ENCODE results near the gene SERPINA7.
"Not testable (repeated sequence)": the region's sequence is repeated elsewhere in the genome, so short reads cannot be mapped to it uniquely, and the experiment has no call there.

The SERPINA7 gene

DNA sequence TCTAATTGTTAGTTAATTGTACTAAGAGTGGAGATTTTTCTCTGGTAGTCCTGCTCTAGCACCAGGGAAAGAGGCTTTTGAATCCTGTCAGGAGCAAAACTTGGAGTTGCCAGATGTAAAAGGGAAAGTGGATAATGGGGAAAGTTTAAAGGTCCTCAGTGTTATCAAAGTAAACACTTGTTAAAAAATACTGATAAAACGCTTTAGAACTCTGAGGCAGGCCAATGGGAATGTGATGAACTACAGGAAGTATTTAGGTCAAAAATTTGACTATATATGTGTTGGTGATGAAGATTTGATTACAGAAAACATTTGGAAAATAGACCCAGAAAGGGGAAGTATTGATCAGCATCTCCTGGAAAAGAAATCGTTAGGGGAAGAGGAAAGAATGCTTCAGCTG is 32.8 kb downstream of the SERPINA7 start:
- H3K27ac ChIP-seq, result no peak overlapping the region
- H3K4me3 ChIP-seq, result no peak overlapping the region
- TF ChIP-seq, protein P1, sequence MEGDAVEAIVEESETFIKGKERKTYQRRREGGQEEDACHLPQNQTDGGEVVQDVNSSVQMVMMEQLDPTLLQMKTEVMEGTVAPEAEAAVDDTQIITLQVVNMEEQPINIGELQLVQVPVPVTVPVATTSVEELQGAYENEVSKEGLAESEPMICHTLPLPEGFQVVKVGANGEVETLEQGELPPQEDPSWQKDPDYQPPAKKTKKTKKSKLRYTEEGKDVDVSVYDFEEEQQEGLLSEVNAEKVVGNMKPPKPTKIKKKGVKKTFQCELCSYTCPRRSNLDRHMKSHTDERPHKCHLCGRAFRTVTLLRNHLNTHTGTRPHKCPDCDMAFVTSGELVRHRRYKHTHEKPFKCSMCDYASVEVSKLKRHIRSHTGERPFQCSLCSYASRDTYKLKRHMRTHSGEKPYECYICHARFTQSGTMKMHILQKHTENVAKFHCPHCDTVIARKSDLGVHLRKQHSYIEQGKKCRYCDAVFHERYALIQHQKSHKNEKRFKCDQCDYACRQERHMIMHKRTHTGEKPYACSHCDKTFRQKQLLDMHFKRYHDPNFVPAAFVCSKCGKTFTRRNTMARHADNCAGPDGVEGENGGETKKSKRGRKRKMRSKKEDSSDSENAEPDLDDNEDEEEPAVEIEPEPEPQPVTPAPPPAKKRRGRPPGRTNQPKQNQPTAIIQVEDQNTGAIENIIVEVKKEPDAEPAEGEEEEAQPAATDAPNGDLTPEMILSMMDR (IDR thresholded peaks at IDR 0.05), result no peak
- DNase-seq (ENCODE audit: low spot score), result no peak

GRCh38 chrX:106000609-106001008 is 37.9 kb downstream of the SERPINA7 start:
- not testable (repeated sequence) for DNase-seq (ENCODE audit: low spot score); H3K27ac ChIP-seq; H3K4me3 ChIP-seq

GRCh38 chrX:106000203-106000602 is 38.3 kb downstream of the SERPINA7 start:
- no peak for DNase-seq (ENCODE audit: low spot score)
- no peak overlapping the region for H3K27ac ChIP-seq
- no peak overlapping the region for H3K4me3 ChIP-seq
- TF ChIP-seq, protein P1 (IDR thresholded peaks at IDR 0.05), result no peak

DNA sequence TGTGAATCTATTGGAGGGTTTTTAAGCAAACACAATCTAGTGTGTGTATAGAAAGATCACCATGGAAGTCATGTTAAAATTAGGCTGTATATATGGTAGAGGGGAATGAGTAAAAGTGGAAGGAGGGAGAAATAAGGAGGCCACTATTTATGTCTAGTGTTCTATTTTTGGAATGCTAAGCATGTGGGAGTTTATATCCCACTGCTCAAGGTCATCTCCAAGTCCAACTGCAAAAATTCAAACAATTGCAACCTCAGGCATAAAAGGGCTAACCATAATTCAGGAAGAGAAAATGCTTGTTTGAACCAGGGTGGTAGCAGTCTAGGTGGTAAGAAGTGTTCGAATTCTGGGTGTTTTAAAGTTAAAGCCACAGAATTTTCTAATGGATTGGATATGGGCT is 39.2 kb downstream of the SERPINA7 start:
- no peak overlapping the region for H3K4me3 ChIP-seq
- TF ChIP-seq, protein P1 (IDR thresholded peaks at IDR 0.05), result no peak
- H3K27ac ChIP-seq, result no peak overlapping the region
- no peak for DNase-seq (ENCODE audit: low spot score)

DNA sequence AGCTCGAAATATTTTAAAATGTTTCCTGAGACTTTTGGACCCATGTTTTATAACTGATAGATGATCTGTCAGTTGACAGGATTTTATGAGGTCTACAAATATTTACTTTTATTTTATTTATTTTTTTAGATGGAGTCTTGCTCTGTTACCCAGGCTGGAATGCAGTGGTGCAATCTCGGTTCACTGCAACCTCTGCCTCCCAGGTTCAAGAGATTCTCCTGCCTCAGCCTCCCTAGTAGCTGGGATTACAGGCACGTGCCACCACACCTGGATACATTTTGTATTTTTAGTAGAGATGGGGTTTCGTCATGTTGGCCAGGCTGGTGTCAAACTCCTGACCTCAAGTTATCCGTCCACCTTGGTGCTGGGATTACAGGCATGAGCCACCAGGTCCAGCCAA is 50.0 kb downstream of the SERPINA7 start:
- not testable (repeated sequence) for H3K27ac ChIP-seq; DNase-seq (ENCODE audit: low spot score); H3K4me3 ChIP-seq
